Neural cell (in vitro differentiated cells): Measurements from ENCODE around the gene PTPN13. TPM values are rescaled to one million over a fixed set of nuclear protein-coding genes. Genes with fewer than 3 reads are reported as not detected.

Experiments
- H2AFZ ChIP-seq: fragments of 200-600, 300-800 bp; sonication (generic), shearing (Covaris generic); 2 replicates; pipeline ENCODE4 v1.6.0; 2014; ENCODE audit warnings: low read depth, mild to moderate bottlenecking, antibody characterized with exemption, low read length, moderate library complexity
- H3F3A ChIP-seq: fragments of 200-600 bp; shearing (Covaris generic); 2 replicates; pipeline ENCODE4 v1.6.1; 2016; ENCODE audit warnings: mild to moderate bottlenecking, moderate library complexity, mixed read lengths, antibody characterized with exemption, low read length; ENCODE audit not compliant: insufficient read depth, poor library complexity, severe bottlenecking
- H3K27ac ChIP-seq: fragments of 200-600, 300-800 bp; sonication (generic), shearing (Covaris generic); 2 replicates; pipeline ENCODE4 v1.5.1; 2014; ENCODE audit warnings: mild to moderate bottlenecking, low read length, moderate library complexity
- H3K27me3 ChIP-seq: fragments of 300-800, 200-600 bp; sonication (generic), shearing (Covaris generic); 2 replicates; pipeline ENCODE4 v1.6.0; 2014; ENCODE audit warnings: mild to moderate bottlenecking, low read depth, low read length, moderate library complexity; ENCODE audit not compliant: insufficient read depth
- H3K36me3 ChIP-seq: fragments of 300-800, 200-600 bp; sonication (generic), shearing (Covaris generic); 2 replicates; pipeline ENCODE4 v1.5.1; 2014; ENCODE audit warnings: mild to moderate bottlenecking, antibody characterized with exemption, low read length, moderate library complexity; ENCODE audit not compliant: insufficient read depth
- H3K4me2 ChIP-seq: fragments of 300-800, 200-600 bp; sonication (generic), shearing (Covaris generic); 2 replicates; pipeline ENCODE4 v1.6.0; 2014; ENCODE audit warnings: mild to moderate bottlenecking, low read length
- H3K4me3 ChIP-seq: fragments of 300-800, 200-600 bp; sonication (generic), shearing (Covaris generic); 2 replicates; pipeline ENCODE4 v1.5.1; 2014; ENCODE audit warnings: mild to moderate bottlenecking, low read length, moderate library complexity
- H3K79me2 ChIP-seq: fragments of 200-600 bp; shearing (Covaris generic); replicated peaks from 2 replicates; pipeline ENCODE4 v1.6.0; 2014; ENCODE audit warnings: mild to moderate bottlenecking, low read length, moderate library complexity; ENCODE audit not compliant: insufficient read depth
- H3K9ac ChIP-seq: fragments of 300-800, 200-600 bp; sonication (generic), shearing (Covaris generic); 2 replicates; pipeline ENCODE4 v1.6.1; 2016; ENCODE audit warnings: mild to moderate bottlenecking, low read length, mixed read lengths
- H3K9me2 ChIP-seq: fragments of 200-600 bp; shearing (Covaris generic); 2 replicates; pipeline ENCODE4 v1.6.1; 2016; ENCODE audit warnings: mild to moderate bottlenecking, low read length, mixed read lengths; ENCODE audit not compliant: insufficient read depth
- H3K9me3 ChIP-seq: fragments of 200-600, 300-800 bp; sonication (generic), shearing (Covaris generic); 2 replicates; pipeline ENCODE4 v1.6.1; 2016; ENCODE audit warnings: mild to moderate bottlenecking, mixed run types, low read length, moderate library complexity, mixed read lengths
- H4K20me1 ChIP-seq: fragments of 200-600 bp; shearing (Covaris generic); 2 replicates; pipeline ENCODE4 v1.6.1; 2016; ENCODE audit warnings: mild to moderate bottlenecking, mixed run types; ENCODE audit not compliant: insufficient read depth
- CTCF ChIP-seq: fragments of 450-650 bp; IDR thresholded peaks from 2 replicates; pipeline ENCODE4 v1.5.1; 2014; ENCODE audit warnings: antibody characterized with exemption, mild to moderate bottlenecking, moderate library complexity; ENCODE audit not compliant: poor library complexity, severe bottlenecking
- EP300 ChIP-seq: fragments of 450-650 bp; conservative IDR thresholded peaks from 2 replicates; pipeline ENCODE4 v1.6.1; 2014; ENCODE audit warnings: antibody characterized with exemption, mild to moderate bottlenecking, moderate library complexity; ENCODE audit not compliant: poor library complexity, severe bottlenecking
- RAD21 ChIP-seq: fragments of 450-650 bp; conservative IDR thresholded peaks from 2 replicates; pipeline ENCODE4 v1.6.1; 2014; ENCODE audit warnings: antibody characterized with exemption, mild to moderate bottlenecking, moderate library complexity
- REST ChIP-seq: IDR thresholded peaks from 2 replicates; pipeline ENCODE4 v1.6.1; 2012; ENCODE audit warnings: borderline replicate concordance
- SMC3 ChIP-seq: fragments of 450-650 bp; conservative IDR thresholded peaks from 2 replicates; pipeline ENCODE4 v1.6.1; 2014; ENCODE audit warnings: antibody characterized with exemption, mild to moderate bottlenecking, moderate library complexity; ENCODE audit not compliant: poor library complexity
- polyA plus RNA-seq: library from polyadenylated mRNA; depleted of rRNA; stranded (reverse); fragments of >200 nt; gene quantifications from 2 replicates; pipeline ENCODE4 v1.2.3, GENCODE V29; 2014

Gene PTPN13
- polyA plus RNA-seq, 1 donor from 2014 or later = 4.7 TPM

- Histone ChIP-seq H3K79me2 (peaks cover 16% of the 10 kb centered on the region), H3K27me3 (no peaks in the 10 kb centered on the region), H3K9me3 (no peaks in the 10 kb centered on the region), H3K9ac (no peak overlapping the region), H4K20me1 (no peaks in the 10 kb centered on the region), H3K9me2 (no peaks in the 10 kb centered on the region), H3K4me2 (no peak overlapping the region), H3K27ac (no peak overlapping the region), H3F3A (no peaks in the 10 kb centered on the region), H2AFZ (no peak overlapping the region), H3K4me3 (no peak overlapping the region), H3K36me3 (no peaks in the 10 kb centered on the region)
- TF ChIP-seq RAD21 (no peak), EP300 (no peak), CTCF (no peak)
These were observed 6.6 kb upstream of the PTPN13 start for GRCh38 chr4:86587381-86588140.

- Histone ChIP-seq H3K4me2 (no peak overlapping the region), H3K9me2 (no peaks in the 10 kb centered on the region), H3K27me3 (no peaks in the 10 kb centered on the region), H3K27ac (no peak overlapping the region), H3K4me3 (no peak overlapping the region), H3K9ac (no peak overlapping the region), H4K20me1 (no peaks in the 10 kb centered on the region), H3K36me3 (no peaks in the 10 kb centered on the region), H3K9me3 (no peaks in the 10 kb centered on the region), H3F3A (peaks cover 7% of the 10 kb centered on the region), H3K79me2 (peaks cover 32% of the 10 kb centered on the region), H2AFZ (no peak overlapping the region)
- no peak for TF ChIP-seq REST
These were observed 1.4 kb upstream of the PTPN13 start for GRCh38 chr4:86592553-86593249.

GRCh38 chr4:86594559-86595425, 677 bp downstream of the PTPN13 start:
- Histone ChIP-seq H3K4me2 (peak overlapping the region; percentile 46), H3K27me3 (no peaks in the 10 kb centered on the region), H3K9me2 (peaks cover under 1% of the 10 kb centered on the region), H3K36me3 (no peaks in the 10 kb centered on the region), H3K4me3 (peak overlapping the region; percentile 91), H3K9me3 (no peaks in the 10 kb centered on the region), H3K79me2 (peaks cover 53% of the 10 kb centered on the region), H2AFZ (peak overlapping the region; percentile 41), H4K20me1 (no peaks in the 10 kb centered on the region), H3K27ac (peak overlapping the region; percentile 59), H3F3A (peaks cover 7% of the 10 kb centered on the region), H3K9ac (peak overlapping the region; percentile 51)
- TF ChIP-seq CTCF (peak; percentile 47), SMC3 (no peak)
